H1 (cell line): ENCODE measurements around the gene CNNM1. TPM values are rescaled to one million over a fixed set of nuclear protein-coding genes. Genes with fewer than 3 reads are reported as not detected.
A peak's percentile ranks its signal among the peaks of the same experiment; 100 is the strongest.

Experiments used
- CTCF ChIA-PET: fragments of 300-600 bp; sonication (Branson Sonifier 250); formaldehyde crosslinking; loops from one replicate; lab custom pipeline; 2021; ENCODE audit not compliant: partially characterized antibody; lab: Charles Lee
- POLR2A ChIA-PET: fragments of 300-600 bp; sonication (Branson Sonifier 250); formaldehyde crosslinking; loops from one replicate; lab custom pipeline; 2021; ENCODE audit warnings: inconsistent platforms; ENCODE audit not compliant: partially characterized antibody; lab: Charles Lee
- DNase-seq, 2 experiments: peaks; one replicate each; pipeline versions ENCODE4 v3.0.0 to v3.0.0-alpha.2; 2010 to 2022; ENCODE audit warnings: low spot score in 2 of 2, low read depth in 1 of 2, mixed read lengths in 1 of 2
- FAIRE-seq: peaks from 2 replicates; lab custom pipeline; 2011; peaks lifted over from hg19 to GRCh38; lab: Jason Lieb, UNC
- H2AFZ ChIP-seq: 2 replicates; pipeline ENCODE4 v1.8.1; 2012; ENCODE audit warnings: low read length, inconsistent platforms
- H2AK5ac ChIP-seq: 2 replicates; pipeline ENCODE4 v1.6.1; 2013; ENCODE audit warnings: low read depth, low read length
- H2BK120ac ChIP-seq: replicated peaks from 2 replicates; pipeline ENCODE3; 2013; ENCODE audit warnings: low read depth, low read length, inconsistent platforms
- H2BK12ac ChIP-seq: 2 replicates; pipeline ENCODE4 v1.6.1; 2013; ENCODE audit warnings: low read depth, low read length
- H2BK15ac ChIP-seq: 2 replicates; pipeline ENCODE4 v1.6.1; 2013; ENCODE audit warnings: low read length
- H2BK20ac ChIP-seq: 2 replicates; pipeline ENCODE4 v1.6.1; 2013; ENCODE audit warnings: low read length
- H2BK5ac ChIP-seq: 2 replicates; pipeline ENCODE4 v1.6.1; 2013; ENCODE audit warnings: low read depth, low read length
- H3K14ac ChIP-seq: 2 replicates; pipeline ENCODE4 v1.6.1; 2013; ENCODE audit warnings: inconsistent platforms; ENCODE audit not compliant: insufficient read length
- H3K18ac ChIP-seq: 2 replicates; pipeline ENCODE4 v1.6.1; 2013; ENCODE audit warnings: low read length; ENCODE audit errors: extremely low read depth
- H3K23ac ChIP-seq: 2 replicates; pipeline ENCODE4 v1.6.1; 2013; ENCODE audit warnings: inconsistent platforms; ENCODE audit not compliant: insufficient read length
- H3K23me2 ChIP-seq: 2 replicates; pipeline ENCODE4 v1.6.1; 2013; ENCODE audit warnings: low read depth, low read length
- H3K27ac ChIP-seq: 2 replicates; pipeline ENCODE4 v1.6.1; 2011; ENCODE audit warnings: low read depth, low read length, inconsistent platforms
- H3K27me3 ChIP-seq, 4 experiments: replicated peaks in 1 of 4; 1 replicate in 1 of 4; 2 replicates in 3 of 4; pipeline versions ENCODE4 v1.6.1 to v1.8.1; 2011 to 2013; ENCODE audit warnings: low read length in 3 of 4, mild to moderate bottlenecking in 3 of 4, inconsistent platforms in 2 of 4, mixed read lengths in 2 of 4, moderate library complexity in 1 of 4; ENCODE audit not compliant: control insufficient read depth in 3 of 4, insufficient read depth in 3 of 4; ENCODE audit errors: extremely low read depth in 1 of 4
- H3K36me3 ChIP-seq, 4 experiments: 2 replicates each; pipeline versions ENCODE4 v1.6.1 to v1.8.1; 2011 to 2013; ENCODE audit warnings: mild to moderate bottlenecking in 4 of 4, low read length in 3 of 4, moderate library complexity in 2 of 4, control low read depth in 1 of 4, inconsistent platforms in 1 of 4; ENCODE audit not compliant: insufficient read depth in 4 of 4, control insufficient read depth in 2 of 4
- H3K4ac ChIP-seq: replicated peaks from 2 replicates; pipeline ENCODE3; 2013; ENCODE audit warnings: low read length, low read depth, mixed read lengths, inconsistent platforms; ENCODE audit not compliant: insufficient read length
- H3K4me1 ChIP-seq, 4 experiments: replicated peaks in 1 of 4; 1 replicate in 1 of 4; 2 replicates in 3 of 4; pipeline versions ENCODE4 v1.6.1 to v1.8.1; 2011 to 2013; ENCODE audit warnings: low read length in 3 of 4, inconsistent platforms in 2 of 4, mixed read lengths in 1 of 4; ENCODE audit not compliant: insufficient read depth in 4 of 4, control insufficient read depth in 3 of 4
- H3K4me2 ChIP-seq, 2 experiments: 2 replicates each; pipeline versions ENCODE4 v1.6.1 to v1.8.1; 2011 to 2013; ENCODE audit warnings: low read depth in 2 of 2, low read length in 2 of 2, control low read depth in 1 of 2, inconsistent platforms in 1 of 2, mild to moderate bottlenecking in 1 of 2; ENCODE audit not compliant: insufficient read depth in 1 of 2
- H3K4me3 ChIP-seq, 4 experiments: fragments of 200-600, 300-600 bp in 1 of 4; sonication (generic), shearing (Covaris generic), sonication (Bioruptor Twin) in 1 of 4; 2 replicates each; pipeline versions ENCODE4 v1.5.1 to v1.8.1; 2011 to 2016; ENCODE audit warnings: low read length in 4 of 4, low read depth in 3 of 4, control low read depth in 2 of 4, inconsistent platforms in 2 of 4, mild to moderate bottlenecking in 2 of 4, mixed read lengths in 1 of 4, moderate library complexity in 1 of 4; ENCODE audit not compliant: insufficient read depth in 2 of 4; ENCODE audit errors: extremely low read depth in 1 of 4
- H3K56ac ChIP-seq: replicated peaks from 2 replicates; pipeline ENCODE3; 2013; ENCODE audit warnings: low read depth, mild to moderate bottlenecking, mixed read lengths, low read length, inconsistent platforms; ENCODE audit not compliant: insufficient read length
- H3K79me1 ChIP-seq: 2 replicates; pipeline ENCODE4 v1.6.1; 2013; ENCODE audit warnings: low read depth, low read length, control low read depth
- H3K79me2 ChIP-seq, 2 experiments: 2 replicates each; pipeline versions ENCODE4 v1.6.1 to v1.8.1; 2012 to 2013; ENCODE audit warnings: low read length in 2 of 2, mild to moderate bottlenecking in 2 of 2, inconsistent platforms in 1 of 2; ENCODE audit not compliant: insufficient read depth in 2 of 2, control insufficient read depth in 1 of 2
- H3K9ac ChIP-seq, 4 experiments: replicated peaks in 1 of 4; 1 replicate in 1 of 4; 2 replicates in 3 of 4; pipeline versions ENCODE4 v1.6.1 to v1.8.1; 2011 to 2013; ENCODE audit warnings: low read depth in 3 of 4, low read length in 3 of 4, control low read depth in 2 of 4, mild to moderate bottlenecking in 2 of 4, moderate library complexity in 2 of 4, inconsistent platforms in 1 of 4; ENCODE audit errors: extremely low read depth in 1 of 4
- H3K9me3 ChIP-seq, 2 experiments: 2 replicates each; pipeline versions ENCODE4 v1.6.1 to v1.8.1; 2012 to 2013; ENCODE audit warnings: mild to moderate bottlenecking in 2 of 2, moderate library complexity in 2 of 2, control low read depth in 1 of 2, inconsistent platforms in 1 of 2, low read depth in 1 of 2, low read length in 1 of 2, mixed read lengths in 1 of 2; ENCODE audit not compliant: insufficient read depth in 2 of 2
- H4K20me1 ChIP-seq, 2 experiments: replicated peaks in 1 of 2; 2 replicates each; pipeline versions ENCODE3 to v1.8.1; 2011 to 2013; ENCODE audit warnings: inconsistent platforms in 2 of 2, low read length in 2 of 2, mild to moderate bottlenecking in 1 of 2; ENCODE audit not compliant: insufficient read depth in 2 of 2, control insufficient read depth in 1 of 2
- H4K5ac ChIP-seq: 2 replicates; pipeline ENCODE4 v1.6.1; 2013; ENCODE audit warnings: low read length, low read depth, mixed read lengths, inconsistent platforms; ENCODE audit not compliant: insufficient read length
- H4K8ac ChIP-seq: 2 replicates; pipeline ENCODE4 v1.8.0; 2013; ENCODE audit warnings: mild to moderate bottlenecking, moderate library complexity, low read length, inconsistent platforms; ENCODE audit not compliant: insufficient read depth; ENCODE audit errors: extremely low read depth
- H4K91ac ChIP-seq: replicated peaks from 2 replicates; pipeline ENCODE3; 2013; ENCODE audit warnings: low read length, mixed read lengths, inconsistent platforms; ENCODE audit not compliant: insufficient read length
- CREB1 ChIP-seq: IDR thresholded peaks from 2 replicates; pipeline ENCODE4 v1.6.1; 2012; ENCODE audit warnings: inconsistent platforms
- FOSL1 ChIP-seq: IDR thresholded peaks from 2 replicates; pipeline ENCODE4 v1.6.1; 2011; ENCODE audit warnings: mild to moderate bottlenecking, low read depth, low read length, moderate library complexity; ENCODE audit not compliant: insufficient read depth
- JUN ChIP-seq: IDR thresholded peaks from 2 replicates; pipeline ENCODE4 v1.6.1; 2011; ENCODE audit warnings: low read depth, mild to moderate bottlenecking, improper control_type of control experiment, low read length
- KDM1A ChIP-seq: fragments of 200-600, 300-600 bp; sonication (generic); IDR thresholded peaks from 2 replicates; pipeline ENCODE4 v1.7.1; 2016; ENCODE audit warnings: mild to moderate bottlenecking, low read length, borderline replicate concordance
- KDM5A ChIP-seq: fragments of 200-600 bp; IDR thresholded peaks from 2 replicates; pipeline ENCODE4 v1.7.1; 2012; ENCODE audit warnings: mild to moderate bottlenecking, low read length, inconsistent platforms, mixed read lengths
- SAP30 ChIP-seq: fragments of 300-600 bp; sonication (generic); IDR thresholded peaks from 2 replicates; pipeline ENCODE4 v1.7.1; 2012; ENCODE audit warnings: low read length, moderate library complexity, mild to moderate bottlenecking, inconsistent platforms; ENCODE audit not compliant: insufficient read depth, insufficient replicate concordance
- SRF ChIP-seq: IDR thresholded peaks from 2 replicates; pipeline ENCODE4 v1.6.1; 2011; ENCODE audit warnings: mild to moderate bottlenecking, low read depth, low read length, moderate library complexity
- TAF1 ChIP-seq: IDR thresholded peaks from 2 replicates; pipeline ENCODE4 v1.6.1; 2011; ENCODE audit warnings: mild to moderate bottlenecking, low read depth, low read length
- TAF7 ChIP-seq: optimal IDR thresholded peaks from 2 replicates; pipeline ENCODE3; 2011; ENCODE audit warnings: low read depth, mild to moderate bottlenecking, inconsistent platforms, low read length, moderate library complexity, borderline replicate concordance
- WGBS, 2 experiments: shearing (Covaris generic) in 1 of 2; methylation state at CpG; one replicate each; pipeline versions ENCODE4 v1.1.6 to v1.1.7; 2013 to 2015; ENCODE audit warnings: low lambda C conversion rate in 2 of 2, mixed read lengths in 2 of 2, inconsistent platforms in 1 of 2, low coverage in 1 of 2, missing lambda C conversion rate in 1 of 2; ENCODE audit not compliant: insufficient replicate concordance in 2 of 2, insufficient coverage in 1 of 2, insufficient read length in 1 of 2; ENCODE audit errors: extremely low coverage in 1 of 2, missing lambda C conversion rate in 1 of 2; 5-methylcytosine and 5-hydroxymethylcytosine counted together
- polyA plus RNA-seq, 7 experiments: library from polyadenylated mRNA; depleted of rRNA in 3 of 7; stranded (reverse) in 5 of 7; unstranded in 2 of 7; fragments of >200 nt in 5 of 7; fragments of 200-250 nt in 2 of 7; gene quantifications; 1 replicate in 5 of 7; 2 replicates in 1 of 7; 4 replicates in 1 of 7; pipeline versions ENCODE4 v1.2.1 to v1.2.3, GENCODE V29; 2011 to 2013; ENCODE audit warnings: missing spikeins in 2 of 7, mixed read lengths in 2 of 7
- total RNA-seq: library from RNA; stranded (reverse); fragmentation: NEBNext Ultra II Directional; extraction: Animal tissue kit (Norgen Biotek cat#: 25700); gene quantifications from 2 replicates; pipeline ENCODE4 v1.2.1, GENCODE V29; 2021
- TF ChIP-seq, protein P1 (sequence below), 3 experiments: IDR thresholded peaks; 1 replicate in 2 of 3; 2 replicates in 1 of 3; pipeline versions ENCODE4 v1.5.1 to v1.6.1; 2011; ENCODE audit warnings: low read length in 3 of 3, mild to moderate bottlenecking in 3 of 3, inconsistent platforms in 2 of 3, low read depth in 1 of 3, moderate library complexity in 1 of 3; ENCODE audit not compliant: insufficient read depth in 1 of 3; ENCODE audit errors: control extremely low read depth in 1 of 3

CNNM1 gene
- total and polyA plus RNA-seq, 2 of the 8 experiments (the other 6 are each of a cell fraction or from before 2014, with no cell fraction given) = 0.74 to 0.92 TPM

DNA sequence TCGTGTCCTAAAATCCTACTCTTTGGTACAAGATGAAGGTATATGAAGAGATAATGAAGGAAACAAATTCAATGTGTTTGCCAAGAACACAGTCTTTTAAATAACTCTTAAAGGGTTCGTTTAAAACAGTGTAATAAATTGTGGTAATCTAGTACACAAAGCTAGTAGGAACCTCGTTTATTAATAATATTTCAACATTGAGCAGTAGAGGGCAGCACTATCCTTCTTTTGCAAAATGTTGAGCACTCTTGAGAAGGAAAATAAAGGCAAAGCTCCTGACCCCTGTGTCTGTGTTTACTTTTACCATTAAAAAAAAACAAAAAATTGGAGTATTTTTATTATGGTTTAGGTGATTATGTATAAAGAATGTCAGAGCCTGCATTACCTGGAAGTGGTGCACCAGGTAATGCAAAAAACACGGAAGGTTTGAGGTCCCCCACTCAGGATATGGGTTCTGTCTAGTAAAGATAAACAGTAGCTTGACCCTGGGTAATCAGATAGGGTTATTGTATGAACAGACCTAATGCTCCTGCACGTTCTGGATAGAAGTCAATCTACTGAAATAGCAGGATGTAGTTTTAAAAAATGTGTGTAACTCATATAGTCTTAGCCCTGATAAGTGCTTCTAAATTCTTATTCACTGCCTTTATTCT is 107.0 kb downstream of the CNNM1 start:
- Histone ChIP-seq H2BK120ac (no peak overlapping the region), H2AFZ (no peak overlapping the region), H3K9me3 (no peaks in the 10 kb centered on the region), H3K23ac (no peak overlapping the region), H3K18ac (no peak overlapping the region), H3K23me2 (peaks cover 4% of the 10 kb centered on the region), H3K79me2 (0 out of 4 replicates have a peak, but pooled peaks cover 0 to 9% of the 10 kb centered on the region in 2 experiments), H3K79me1 (0 out of 2 replicates have a peak, but pooled peaks cover 2% of the 10 kb centered on the region), H2BK20ac (no peak overlapping the region), H3K4ac (no peak overlapping the region), H3K27me3 (no peaks in the 10 kb centered on the region), H2BK15ac (no peak overlapping the region), H3K9ac (no peak overlapping the region), H4K8ac (no peak overlapping the region), H3K56ac (no peak overlapping the region), H3K4me2 (no peak overlapping the region), H3K4me1 (no peaks in the 10 kb centered on the region), H2AK5ac (no peak overlapping the region), H2BK5ac (no peak overlapping the region), H4K91ac (no peak overlapping the region), H3K27ac (no peak overlapping the region), H4K20me1 (peaks cover 0 to 3% of the 10 kb centered on the region in 2 experiments), H2BK12ac (no peak overlapping the region), H3K36me3 (no peaks in the 10 kb centered on the region), H3K4me3 (no peak overlapping the region), H4K5ac (no peak overlapping the region), H3K14ac (no peak overlapping the region)
- no peak for FAIRE-seq
- no peak for DNase-seq
- ChIA-PET CTCF (interaction anchor here (0.6 to 5.1 kb wide), 58 partner anchors 8 to 744 kb away, joined by 3 to 77 read pairs (median 4); partner anchors contain the start of gene NKX2-3), POLR2A (interaction anchor here (1.0 to 2.0 kb wide), 3 partner anchors 10 to 14 kb away, joined by 3 to 6 read pairs (median 5); no protein-coding TSS in a partner anchor)
- WGBS, 2 experiments = 50% methylated on average over 5 of the region's 5 CpGs; no CpG with 5 or more reads in 1 of the 2 experiments
- TF ChIP-seq TAF7 (no peak), KDM1A (no peak), KDM5A (no peak), CREB1 (no peak), SRF (no peak), JUN (no peak), FOSL1 (no peak), TAF1 (no peak), SAP30 (no peak)
- TF ChIP-seq, protein P1, sequence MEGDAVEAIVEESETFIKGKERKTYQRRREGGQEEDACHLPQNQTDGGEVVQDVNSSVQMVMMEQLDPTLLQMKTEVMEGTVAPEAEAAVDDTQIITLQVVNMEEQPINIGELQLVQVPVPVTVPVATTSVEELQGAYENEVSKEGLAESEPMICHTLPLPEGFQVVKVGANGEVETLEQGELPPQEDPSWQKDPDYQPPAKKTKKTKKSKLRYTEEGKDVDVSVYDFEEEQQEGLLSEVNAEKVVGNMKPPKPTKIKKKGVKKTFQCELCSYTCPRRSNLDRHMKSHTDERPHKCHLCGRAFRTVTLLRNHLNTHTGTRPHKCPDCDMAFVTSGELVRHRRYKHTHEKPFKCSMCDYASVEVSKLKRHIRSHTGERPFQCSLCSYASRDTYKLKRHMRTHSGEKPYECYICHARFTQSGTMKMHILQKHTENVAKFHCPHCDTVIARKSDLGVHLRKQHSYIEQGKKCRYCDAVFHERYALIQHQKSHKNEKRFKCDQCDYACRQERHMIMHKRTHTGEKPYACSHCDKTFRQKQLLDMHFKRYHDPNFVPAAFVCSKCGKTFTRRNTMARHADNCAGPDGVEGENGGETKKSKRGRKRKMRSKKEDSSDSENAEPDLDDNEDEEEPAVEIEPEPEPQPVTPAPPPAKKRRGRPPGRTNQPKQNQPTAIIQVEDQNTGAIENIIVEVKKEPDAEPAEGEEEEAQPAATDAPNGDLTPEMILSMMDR (IDR thresholded peaks at IDR 0.05; ENCODE audit: control extremely low read depth in 1 of 3, insufficient read depth in 1 of 3, low read depth in 1 of 3, low read length in 3 of 3) = peak in 2 of 3 experiments; percentile 38 to 40; a peak in 2 of 4 replicates
